GM18526 (cell line): ENCODE results near the gene ZNF423.

Experiments
- POLR2A ChIP-seq: IDR thresholded peaks from 3 replicates; pipeline ENCODE4 v1.6.1; 2011; ENCODE audit not compliant: insufficient read length; ENCODE audit errors: extremely low read depth

Gene ZNF423

GRCh38 chr16:49698931-49699840 lies 156.7 kb downstream of the ZNF423 start:
- TF ChIP-seq POLR2A = no peak

- TF ChIP-seq POLR2A = no peak
These were observed 157.5 kb downstream of the ZNF423 start for GRCh38 chr16:49698453-49698815.

- no peak for TF ChIP-seq POLR2A
These were observed 158.1 kb downstream of the ZNF423 start for GRCh38 chr16:49697631-49698452.

- no peak for TF ChIP-seq POLR2A
These were observed 159.4 kb downstream of the ZNF423 start for GRCh38 chr16:49696414-49697101.

GRCh38 chr16:49695782-49696413 lies 160.0 kb downstream of the ZNF423 start:
- TF ChIP-seq POLR2A = no peak

- no peak for TF ChIP-seq POLR2A
These were observed 162.5 kb downstream of the ZNF423 start for GRCh38 chr16:49693445-49693844.

- no peak for TF ChIP-seq POLR2A
These were observed 165.1 kb downstream of the ZNF423 start for GRCh38 chr16:49690778-49691177.

- no peak for TF ChIP-seq POLR2A
These were observed 167.7 kb downstream of the ZNF423 start for GRCh38 chr16:49688036-49688697.

- no peak for TF ChIP-seq POLR2A
These were observed 168.4 kb downstream of the ZNF423 start for GRCh38 chr16:49687476-49688002.

- TF ChIP-seq POLR2A = no peak
These were observed 171.2 kb downstream of the ZNF423 start for GRCh38 chr16:49684696-49685095.

- TF ChIP-seq POLR2A = no peak
These were observed 173.2 kb downstream of the ZNF423 start for GRCh38 chr16:49682577-49683165.

GRCh38 chr16:49681217-49681883 lies 174.6 kb downstream of the ZNF423 start:
- no peak for TF ChIP-seq POLR2A

GRCh38 chr16:49679095-49679494 lies 176.8 kb downstream of the ZNF423 start:
- TF ChIP-seq POLR2A = no peak

- TF ChIP-seq POLR2A = no peak
These were observed 180.5 kb downstream of the ZNF423 start for GRCh38 chr16:49675413-49675812.

GRCh38 chr16:49674990-49675389 lies 180.9 kb downstream of the ZNF423 start:
- TF ChIP-seq POLR2A = no peak
